ENCODE results near the gene RANBP1. TPM values are rescaled to one million over a fixed set of nuclear protein-coding genes. Genes with fewer than 3 reads are reported as not detected.
A peak's percentile ranks its signal among the peaks of the same experiment; 100 is the strongest.
"Not testable (repeated sequence)": the region's sequence is repeated elsewhere in the genome, so short reads cannot be mapped to it uniquely, and the experiment has no call there.

Gene RANBP1
- polyA plus RNA-seq (ENCODE audit: insufficient read length in 12 of 12), result 100 to 1,000 TPM in 7 of 12 donors, 10 to 100 TPM in 4, not detected in 1; 93.8 to 227 (median 107) TPM
- long read RNA-seq, donor 1, transcript RANBP1-201 (6 exons, 837 nt), result major isoform, 48 of 106 reads
- long read RNA-seq, donor 1, transcript RANBP1-202 (6 exons, 1,132 nt), result minor isoform, 29 of 106 reads
- long read RNA-seq, donor 1, partial matches to known transcripts, result 19 of 106 reads
- long read RNA-seq, donor 1, other reads (novel, unspliced or antisense), result 0 of 106 reads
- long read RNA-seq, donor 2, transcript RANBP1-202 (6 exons, 1,132 nt), result minor isoform, 29 of 99 reads
- long read RNA-seq, donor 2, transcript RANBP1-201 (6 exons, 837 nt), result major isoform, 56 of 99 reads
- long read RNA-seq, donor 2, transcript RANBP1-208 (6 exons, 1,389 nt), result minor isoform, 6 of 99 reads
- long read RNA-seq, donor 2, partial matches to known transcripts, result 0 of 99 reads
- long read RNA-seq, donor 2, other reads (novel, unspliced or antisense), result 0 of 99 reads
- long read RNA-seq, donor 3, transcript RANBP1-201 (6 exons, 837 nt), result major isoform, 14 of 41 reads
- long read RNA-seq, donor 3, transcript RANBP1-202 (6 exons, 1,132 nt), result minor isoform, 11 of 41 reads
- long read RNA-seq, donor 3, partial matches to known transcripts, result 15 of 41 reads
- long read RNA-seq, donor 3, other reads (novel, unspliced or antisense), result 0 of 41 reads
- long read RNA-seq, donor 4, transcript RANBP1-202 (6 exons, 1,132 nt), result minor isoform, 6 of 20 reads
- long read RNA-seq, donor 4, transcript RANBP1-201 (6 exons, 837 nt), result major isoform, 12 of 20 reads
- long read RNA-seq, donor 4, partial matches to known transcripts, result 0 of 20 reads
- long read RNA-seq, donor 4, other reads (novel, unspliced or antisense), result 0 of 20 reads
- long read RNA-seq, donor 5, transcript RANBP1-202 (6 exons, 1,132 nt), result minor isoform, 25 of 102 reads
- long read RNA-seq, donor 5, transcript RANBP1-201 (6 exons, 837 nt), result major isoform, 58 of 102 reads
- long read RNA-seq, donor 5, partial matches to known transcripts, result 12 of 102 reads
- long read RNA-seq, donor 5, other reads (novel, unspliced or antisense), result 0 of 102 reads
- long read RNA-seq, donor 6, transcript RANBP1-201 (6 exons, 837 nt), result major isoform, 28 of 53 reads
- long read RNA-seq, donor 6, transcript RANBP1-202 (6 exons, 1,132 nt), result minor isoform, 14 of 53 reads
- long read RNA-seq, donor 6, partial matches to known transcripts, result 6 of 53 reads
- long read RNA-seq, donor 6, other reads (novel, unspliced or antisense), result 0 of 53 reads
- long read RNA-seq, donor 7, transcript RANBP1-202 (6 exons, 1,132 nt), result minor isoform, 12 of 48 reads
- long read RNA-seq, donor 7, transcript RANBP1-201 (6 exons, 837 nt), result major isoform, 22 of 48 reads
- long read RNA-seq, donor 7, partial matches to known transcripts, result 6 of 48 reads
- long read RNA-seq, donor 7, other reads (novel, unspliced or antisense), result 0 of 48 reads
- long read RNA-seq, donor 8, transcript RANBP1-201 (6 exons, 837 nt), result major isoform, 57 of 101 reads
- long read RNA-seq, donor 8, transcript RANBP1-202 (6 exons, 1,132 nt), result minor isoform, 32 of 101 reads
- long read RNA-seq, donor 8, transcript RANBP1-208 (6 exons, 1,389 nt), result minor isoform, 7 of 101 reads
- long read RNA-seq, donor 8, partial matches to known transcripts, result 0 of 101 reads
- long read RNA-seq, donor 8, other reads (novel, unspliced or antisense), result 0 of 101 reads
- long read RNA-seq, donor 9, transcript RANBP1-202 (6 exons, 1,132 nt), result minor isoform, 24 of 75 reads
- long read RNA-seq, donor 9, transcript RANBP1-201 (6 exons, 837 nt), result major isoform, 45 of 75 reads
- long read RNA-seq, donor 9, partial matches to known transcripts, result 0 of 75 reads
- long read RNA-seq, donor 9, other reads (novel, unspliced or antisense), result 0 of 75 reads
- long read RNA-seq, donor 10, transcript RANBP1-202 (6 exons, 1,132 nt), result minor isoform, 24 of 74 reads
- long read RNA-seq, donor 10, transcript RANBP1-201 (6 exons, 837 nt), result major isoform, 27 of 74 reads
- long read RNA-seq, donor 10, partial matches to known transcripts, result 17 of 74 reads
- long read RNA-seq, donor 10, other reads (novel, unspliced or antisense), result 0 of 74 reads
- long read RNA-seq, donor 11, transcript RANBP1-201 (6 exons, 837 nt), result major isoform, 45 of 110 reads
- long read RNA-seq, donor 11, transcript RANBP1-202 (6 exons, 1,132 nt), result minor isoform, 24 of 110 reads
- long read RNA-seq, donor 11, partial matches to known transcripts, result 37 of 110 reads
- long read RNA-seq, donor 11, other reads (novel, unspliced or antisense), result 0 of 110 reads

DNA sequence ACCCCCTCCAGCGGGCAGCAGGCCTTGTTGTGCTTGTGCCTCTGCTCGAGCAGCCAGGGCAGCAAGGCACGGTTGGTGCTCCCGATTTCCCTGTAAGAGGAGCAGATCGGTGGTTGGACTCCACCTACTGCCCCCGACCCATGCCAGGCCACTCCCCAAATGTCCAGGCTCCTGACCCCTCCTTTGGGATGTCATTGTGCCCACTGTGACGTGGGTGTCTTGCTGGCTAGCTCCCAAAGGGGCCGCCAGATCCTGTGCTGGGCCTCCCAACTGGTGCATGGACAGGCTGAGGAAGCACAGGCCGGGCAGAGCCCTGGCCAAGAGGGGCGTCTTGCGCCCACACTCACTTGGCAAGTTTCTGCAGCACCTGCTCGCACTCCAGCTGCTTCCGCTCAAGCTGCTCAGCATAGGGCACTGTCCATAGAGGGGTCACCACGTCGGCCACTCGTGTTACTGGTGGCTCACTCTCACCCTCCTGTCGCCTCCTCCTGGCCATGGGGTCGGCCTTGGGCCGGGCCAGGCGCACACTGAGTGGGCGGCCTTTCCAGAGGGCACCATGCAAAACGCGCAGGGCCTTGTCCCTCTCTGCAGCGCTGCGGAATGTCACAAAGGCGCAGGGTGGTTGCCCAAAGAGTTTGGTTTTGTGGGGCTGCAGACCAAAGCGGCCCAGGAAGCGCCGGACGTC is at the start of gene RANBP1:
RANBP1 (plus strand) TSS at position 414 of the 685 bp plus-strand sequence; CDS start at position 495, 81 bp downstream.
- no peak for DNase-seq

GRCh38 chr22:20066617-20067383 is 49.1 kb upstream of the RANBP1 start:
- DNase-seq, result no peak

DNA sequence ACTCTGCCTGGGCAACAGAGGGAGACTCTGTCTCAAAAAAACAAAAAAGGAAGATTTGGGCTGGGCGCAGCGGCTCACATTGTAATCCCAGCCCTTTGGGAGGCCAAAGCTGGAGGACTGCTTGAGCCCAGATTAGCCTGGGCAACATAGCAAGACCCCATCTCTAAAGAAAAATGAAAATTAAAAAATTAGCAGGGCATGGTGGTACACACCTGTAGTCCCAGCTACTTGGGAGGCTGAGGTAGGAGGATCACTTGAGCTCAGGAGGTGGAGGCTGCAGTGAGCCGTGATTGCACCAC is 48.6 kb upstream of the RANBP1 start:
- not testable (repeated sequence) for DNase-seq

DNA sequence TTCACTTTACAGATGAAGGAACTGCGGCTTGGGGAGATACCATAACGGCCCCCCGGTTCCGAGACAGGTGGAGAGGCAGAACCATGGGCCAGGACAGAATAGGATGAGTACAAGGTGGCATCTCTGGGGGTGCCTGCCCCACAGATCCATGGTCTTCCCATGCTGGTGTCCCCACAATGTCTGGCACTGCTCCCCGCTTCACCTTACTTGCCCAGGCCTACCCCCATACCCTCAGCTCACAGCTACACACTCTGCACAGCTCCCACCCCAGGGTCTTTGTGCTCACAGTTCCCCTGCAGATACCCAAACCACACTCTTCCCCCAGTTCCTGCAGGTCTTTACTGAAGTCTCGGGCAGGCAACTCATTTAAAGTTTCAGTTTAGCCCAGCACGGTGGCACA is 47.3 kb upstream of the RANBP1 start:
- no peak for DNase-seq

DNA sequence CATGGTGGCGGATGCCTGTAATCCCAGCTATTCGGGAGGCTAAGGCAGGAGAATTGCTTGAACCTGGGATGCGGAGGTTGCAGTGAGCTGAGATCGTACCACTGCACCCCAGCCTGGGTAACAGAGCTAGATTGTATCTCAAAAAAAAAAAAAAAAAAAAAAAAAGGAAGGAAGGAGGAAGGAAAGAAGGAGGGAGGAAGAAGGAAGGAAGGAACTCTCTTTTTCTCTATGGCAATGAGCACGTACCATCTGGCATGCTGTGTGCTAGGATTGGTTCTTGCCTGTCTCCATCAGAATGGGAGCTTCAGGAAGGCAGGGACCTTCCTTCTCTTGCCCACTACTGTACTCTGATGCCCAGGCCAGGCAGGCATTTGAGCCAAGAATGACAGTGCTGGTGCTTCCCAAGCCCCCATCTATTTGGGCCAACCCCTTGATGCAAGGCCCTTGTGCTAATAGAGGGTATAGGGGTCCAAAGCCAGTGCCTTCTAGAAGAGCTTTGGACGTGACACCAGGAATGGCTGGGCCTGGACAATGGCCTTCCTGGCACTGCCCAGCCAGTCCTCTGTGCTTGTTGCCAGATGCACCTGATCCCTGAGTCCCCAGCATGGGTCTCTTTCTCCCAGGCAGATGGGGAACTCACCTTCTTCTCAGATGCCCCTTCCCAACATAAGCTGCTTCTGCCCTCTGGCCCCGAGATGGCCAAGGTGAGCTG is 46.4 kb upstream of the RANBP1 start:
- DNase-seq, result no peak

GRCh38 chr22:20071524-20071972 is 44.4 kb upstream of the RANBP1 start:
- no peak for DNase-seq

- DNase-seq, result no peak
These were observed 39.2 kb upstream of the RANBP1 start for GRCh38 chr22:20076627-20077172.

DNA sequence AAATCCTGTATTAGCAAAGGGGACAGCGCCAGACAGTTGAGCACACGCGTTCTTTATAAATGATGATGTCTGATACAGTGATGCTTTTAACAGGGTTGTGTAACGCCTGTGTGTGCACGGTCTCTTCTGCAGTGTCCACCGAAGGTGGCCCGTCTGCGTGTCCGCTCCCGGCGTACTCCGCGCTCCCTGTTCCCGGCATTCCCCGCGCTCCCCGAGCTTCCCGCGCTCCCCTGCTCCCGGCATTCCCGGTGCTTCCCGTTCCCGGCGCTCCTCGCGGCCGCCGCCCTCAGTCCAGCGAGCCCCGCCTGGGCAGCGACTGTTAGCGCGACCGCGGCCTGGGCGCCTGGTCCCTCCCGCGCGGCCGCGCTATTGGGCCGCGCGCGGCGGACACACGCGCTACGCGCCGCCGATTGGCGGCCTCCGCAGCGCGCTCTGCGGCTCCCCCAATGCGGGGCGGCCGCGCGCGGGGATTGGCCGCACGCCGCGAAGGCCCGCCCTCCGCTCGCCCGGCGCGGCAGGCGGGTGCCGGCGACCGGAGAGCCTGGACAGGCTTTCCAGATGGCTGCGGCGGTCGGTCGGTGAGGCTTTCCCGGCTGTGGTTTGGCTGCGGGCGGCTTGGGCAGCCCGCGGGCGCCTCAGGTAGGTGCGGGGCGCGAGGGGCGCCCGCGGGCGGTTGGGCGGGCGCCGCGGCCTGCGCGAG is 36.0 kb upstream of the RANBP1 start, which contains the start of gene DGCR8:
DGCR8 (plus strand) TSS at position 497 of the 700 bp plus-strand sequence. CDS start 5,723 bp downstream, outside the sequence.
- DNase-seq, result peak; percentile 95

DNA sequence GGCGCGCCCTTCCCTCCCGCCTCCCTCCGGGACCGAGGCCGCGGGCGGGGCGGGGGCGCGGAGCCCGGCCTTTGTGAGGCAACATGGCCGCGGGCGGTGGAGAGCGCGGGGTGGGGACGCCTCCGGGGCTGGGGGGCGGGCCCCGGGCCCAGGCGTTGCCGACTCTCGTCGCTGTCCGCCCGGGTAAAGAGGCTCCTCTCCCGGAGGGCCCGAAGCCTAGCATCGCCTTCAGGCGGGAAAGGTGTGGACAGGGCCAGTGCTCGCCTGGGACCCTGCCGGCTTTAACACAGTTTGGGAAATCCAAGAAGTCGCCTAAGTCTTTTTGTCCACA is 35.5 kb upstream of the RANBP1 start:
- DNase-seq, result peak; percentile 56

GRCh38 chr22:20080776-20081654 is 34.9 kb upstream of the RANBP1 start:
- peak; percentile 54 for DNase-seq

DNA sequence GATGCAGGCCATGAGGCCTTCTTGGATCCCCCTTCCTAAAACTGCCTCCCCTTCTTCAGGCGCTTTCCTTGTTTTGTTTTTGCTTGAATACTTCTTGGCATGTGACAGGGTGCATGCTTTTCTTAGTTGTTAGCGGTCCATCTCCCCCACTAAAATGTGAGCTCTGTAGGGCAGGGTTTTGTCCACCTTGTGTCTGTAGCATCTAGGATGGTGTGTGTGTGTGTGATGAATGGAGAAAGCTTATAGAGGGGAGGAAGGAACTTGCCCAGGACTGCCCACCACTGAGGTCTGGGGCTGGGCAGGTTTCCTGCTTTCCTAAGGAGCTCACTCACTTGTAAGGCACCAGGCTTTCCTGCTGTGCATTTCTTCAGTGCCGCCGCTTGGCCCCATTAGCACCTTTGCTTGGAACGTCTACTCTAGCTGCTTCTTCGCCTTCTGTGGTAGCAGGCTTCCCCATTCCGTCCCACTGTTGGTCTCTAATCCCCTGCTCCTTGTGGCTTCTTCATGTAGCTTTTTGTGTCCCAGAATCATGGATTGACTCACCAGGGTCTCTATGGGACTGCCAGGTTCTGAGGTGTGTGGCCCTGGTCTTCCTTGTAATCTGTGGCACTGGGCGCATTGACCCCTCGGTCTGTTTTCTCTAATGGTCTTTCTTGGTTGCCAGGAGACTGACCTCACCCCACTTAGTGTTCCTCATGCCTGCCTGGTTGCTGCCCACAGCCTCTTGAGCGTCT is 32.6 kb upstream of the RANBP1 start:
- DNase-seq, result no peak

DNA sequence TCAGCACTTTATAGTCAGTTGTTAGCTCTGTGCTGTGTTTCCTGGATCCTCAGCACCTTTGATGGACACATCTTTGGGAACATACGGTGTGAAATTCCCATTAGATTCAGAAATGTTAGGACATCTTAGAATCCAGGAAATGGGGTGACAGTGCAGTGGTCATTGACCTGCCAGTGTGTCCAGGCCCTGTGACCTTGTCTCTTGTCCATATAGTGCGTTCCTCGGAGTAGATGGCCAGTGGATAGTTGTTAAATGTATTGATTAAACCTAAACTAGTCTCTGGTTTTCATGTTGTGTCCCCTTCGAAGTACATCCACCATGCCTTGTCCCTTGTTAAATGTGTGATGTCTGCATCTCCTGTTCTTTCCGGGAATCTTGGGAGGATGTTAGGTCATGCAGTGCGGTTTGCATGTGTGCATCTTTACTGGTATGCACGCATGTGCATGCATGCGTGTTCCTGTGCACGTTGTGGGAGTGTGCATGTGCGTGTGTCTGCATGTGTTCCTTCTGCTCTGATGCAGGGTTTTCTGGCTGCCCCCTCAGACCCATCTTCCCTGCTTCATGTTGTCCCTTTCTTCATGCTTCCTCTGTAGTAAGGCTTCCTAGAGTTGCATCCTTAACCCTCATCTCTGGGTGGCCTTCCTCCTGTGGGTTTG is 31.9 kb upstream of the RANBP1 start:
- no peak for DNase-seq

DNA sequence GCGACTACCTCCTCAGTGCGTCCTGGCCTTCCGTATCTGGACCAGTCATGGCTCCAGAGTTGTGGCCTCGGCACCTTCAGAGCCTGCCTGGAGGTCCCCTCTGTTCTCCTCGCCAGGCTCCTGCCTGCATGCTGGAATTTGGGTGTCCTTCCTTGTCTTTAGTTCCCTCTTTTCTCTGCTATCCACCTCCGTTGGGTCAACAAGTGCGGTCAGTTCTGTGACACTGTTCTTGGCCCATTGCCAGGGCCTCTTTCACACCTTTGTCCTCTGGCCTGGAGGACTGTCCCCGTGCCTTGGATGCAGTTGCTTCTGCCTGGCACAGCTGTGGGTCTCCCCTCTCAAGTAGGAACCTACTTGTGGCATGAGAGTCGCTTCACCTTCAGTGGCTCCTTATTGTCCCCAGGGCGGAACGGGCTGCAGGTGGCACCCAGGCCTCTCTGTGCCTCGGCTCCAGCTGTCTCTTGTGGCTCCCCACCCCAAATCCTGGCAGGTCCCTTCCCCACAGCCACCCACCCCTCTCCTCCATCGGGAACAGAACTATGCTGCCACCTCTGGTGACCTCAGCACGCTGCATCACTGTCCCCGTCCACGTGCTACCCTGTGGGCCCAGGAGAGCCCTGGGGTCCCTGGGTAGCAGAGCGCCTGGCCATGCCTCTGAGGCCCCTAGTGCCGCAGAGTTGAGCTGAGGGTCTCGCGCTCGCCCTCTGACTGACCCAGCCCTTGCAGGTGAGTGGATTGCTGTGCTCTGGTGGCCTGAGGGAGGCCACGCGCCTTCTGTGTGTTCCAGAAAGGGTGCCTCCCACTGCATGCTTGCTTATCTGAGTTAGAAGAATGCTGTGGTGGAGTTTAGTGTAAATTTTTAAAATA is 31.1 kb upstream of the RANBP1 start:
- no peak for DNase-seq

Measured in muscle of arm (tissue), 14 donors.